Measurements from ENCODE around the gene MTX1.

Gene MTX1

GRCh38 chr1:155174324-155175280, 33.9 kb upstream of the MTX1 start:
- DNase-seq = peak; percentile 76

GRCh38 chr1:155175281-155175926, 33.1 kb upstream of the MTX1 start:
- no peak for DNase-seq

GRCh38 chr1:155175927-155176371, 32.5 kb upstream of the MTX1 start:
- no peak for DNase-seq

- peak; percentile 69 for DNase-seq
Measured at GRCh38 chr1:155176544-155177071, 31.9 kb upstream of the MTX1 start.

GRCh38 chr1:155177192-155177917, 31.1 kb upstream of the MTX1 start:
- no peak for DNase-seq

- DNase-seq = no peak
Measured at GRCh38 chr1:155177918-155178281, 30.6 kb upstream of the MTX1 start.

GRCh38 chr1:155178441-155179111, 29.9 kb upstream of the MTX1 start:
- DNase-seq = no peak

- no peak for DNase-seq
Measured at GRCh38 chr1:155179112-155180031, 29.1 kb upstream of the MTX1 start.

- no peak for DNase-seq
Measured at GRCh38 chr1:155181371-155182051, 27.0 kb upstream of the MTX1 start.

- DNase-seq = no peak
Measured at GRCh38 chr1:155182052-155182550, 26.4 kb upstream of the MTX1 start.

- DNase-seq = no peak
Measured at GRCh38 chr1:155183775-155184221, 24.7 kb upstream of the MTX1 start.

GRCh38 chr1:155184351-155184811, 24.1 kb upstream of the MTX1 start:
- DNase-seq = no peak

- DNase-seq = no peak
Measured at GRCh38 chr1:155184835-155185782, 23.4 kb upstream of the MTX1 start.

GRCh38 chr1:155185783-155186066, 22.8 kb upstream of the MTX1 start:
- no peak for DNase-seq

- DNase-seq = no peak
Measured at GRCh38 chr1:155186067-155186793, 22.3 kb upstream of the MTX1 start.

- no peak for DNase-seq
Measured at GRCh38 chr1:155186794-155187455, 21.6 kb upstream of the MTX1 start.

GRCh38 chr1:155187456-155187891, 21.0 kb upstream of the MTX1 start:
- no peak for DNase-seq

- no peak for DNase-seq
Measured at GRCh38 chr1:155188268-155188667, 20.2 kb upstream of the MTX1 start.

All from NCI-H1092 (cell line).